HepG2 (cell line): ENCODE data around the gene GSTM4. TPM values are rescaled to one million over a fixed set of nuclear protein-coding genes. Genes with fewer than 3 reads are reported as not detected.
A peak's percentile ranks its signal among the peaks of the same experiment; 100 is the strongest.

Experiments used
- CENPX ChIP-seq: sonication (generic); formaldehyde crosslinking; IDR thresholded peaks from 2 replicates; pipeline ENCODE4 v1.9.0; 2021; ENCODE audit warnings: mild to moderate bottlenecking, missing genetic modification reagents, moderate library complexity
- HCFC1 ChIP-seq: fragments of 150-350 bp; IDR thresholded peaks from 2 replicates; pipeline ENCODE4 v1.6.1; 2014; ENCODE audit warnings: low read depth, low read length
- MED1 ChIP-seq: sonication (generic); formaldehyde crosslinking; IDR thresholded peaks from 2 replicates; pipeline ENCODE4 v1.4.0; 2020; ENCODE audit warnings: missing genetic modification reagents
- MEIS2 ChIP-seq: sonication (generic); formaldehyde crosslinking; IDR thresholded peaks from 2 replicates; pipeline ENCODE4 v1.9.0; 2021; ENCODE audit warnings: mild to moderate bottlenecking, missing genetic modification reagents
- ONECUT2 ChIP-seq: sonication (generic); formaldehyde crosslinking; IDR thresholded peaks from 2 replicates; pipeline ENCODE4 v1.4.0; 2020; ENCODE audit warnings: missing genetic modification reagents
- RARA ChIP-seq: IDR thresholded peaks from 2 replicates; pipeline ENCODE4 v1.6.1; 2016; ENCODE audit warnings: missing genetic modification reagents, missing compliant biosample characterization
- SALL1 ChIP-seq: sonication (generic); formaldehyde crosslinking; IDR thresholded peaks from 2 replicates; pipeline ENCODE4 v1.8.0; 2022; ENCODE audit warnings: mild to moderate bottlenecking, missing genetic modification reagents
- TSC22D2 ChIP-seq: sonication (generic); formaldehyde crosslinking; IDR thresholded peaks from 2 replicates; pipeline ENCODE4 v1.5.1; 2020; ENCODE audit warnings: missing genetic modification reagents, mild to moderate bottlenecking, borderline replicate concordance
- XRCC5 ChIP-seq: fragments of 200-400 bp; formaldehyde crosslinking; optimal IDR thresholded peaks from 2 replicates; pipeline ENCODE3; 2017; ENCODE audit warnings: mild to moderate bottlenecking, low read length
- ZMYM2 ChIP-seq: sonication (generic); formaldehyde crosslinking; IDR thresholded peaks from 2 replicates; pipeline ENCODE4 v1.8.0; 2022; ENCODE audit warnings: mild to moderate bottlenecking, missing genetic modification reagents
- ZNF224 ChIP-seq: sonication (generic); formaldehyde crosslinking; IDR thresholded peaks from 2 replicates; pipeline ENCODE4 v1.5.0; 2020; ENCODE audit warnings: mild to moderate bottlenecking, missing genetic modification reagents
- ZNF260 ChIP-seq: sonication (generic); formaldehyde crosslinking; IDR thresholded peaks from 2 replicates; pipeline ENCODE4 v1.4.0; 2020; ENCODE audit warnings: missing genetic modification reagents, low read depth, mild to moderate bottlenecking, borderline replicate concordance
- ZNF274 ChIP-seq: sonication (generic); formaldehyde crosslinking; IDR thresholded peaks from 2 replicates; pipeline ENCODE4 v1.5.1; 2020; ENCODE audit warnings: mild to moderate bottlenecking, missing genetic modification reagents
- ZNF335 ChIP-seq: sonication (generic); formaldehyde crosslinking; IDR thresholded peaks from 2 replicates; pipeline ENCODE4 v1.4.0; 2020; ENCODE audit warnings: missing genetic modification reagents
- ZNF598 ChIP-seq: sonication (generic); formaldehyde crosslinking; IDR thresholded peaks from 2 replicates; pipeline ENCODE4 v1.5.1; 2020; ENCODE audit warnings: mild to moderate bottlenecking, missing genetic modification reagents, borderline replicate concordance
- ZNF629 ChIP-seq: sonication (generic); formaldehyde crosslinking; conservative IDR thresholded peaks from 2 replicates; pipeline ENCODE4 v1.5.0; 2020; ENCODE audit warnings: missing genetic modification reagents
- ZSCAN21 ChIP-seq: sonication (generic); formaldehyde crosslinking; IDR thresholded peaks from 2 replicates; pipeline ENCODE4 v1.8.0; 2022; ENCODE audit warnings: mild to moderate bottlenecking, missing genetic modification reagents, moderate library complexity, borderline replicate concordance
- polyA plus RNA-seq, 8 experiments: library from polyadenylated mRNA; depleted of rRNA in 3 of 8; stranded (reverse) in 7 of 8; unstranded in 1 of 8; fragments of >200 nt; fragmentation: Illumina TruSeq in 4 of 8; extraction: Trizol in 4 of 8; gene quantifications; 2 replicates each; pipeline versions ENCODE4 v1.2.1 to v1.2.3, GENCODE V29; 2011 to 2016; ENCODE audit warnings: low read depth in 4 of 8, missing spikeins in 1 of 8, mixed read lengths in 1 of 8; ENCODE audit not compliant: insufficient read depth in 1 of 8
- total RNA-seq, 5 experiments: library from RNA; depleted of rRNA; stranded (reverse); fragments of >200 nt; fragmentation: Illumina TruSeq; extraction: Trizol; gene quantifications; 2 replicates each; pipeline ENCODE4 v1.2.3, GENCODE V29; 2016; ENCODE audit warnings: low read depth in 1 of 5
- TF ChIP-seq, protein P1 (sequence below): fragments of 450-650 bp; IDR thresholded peaks from 2 replicates; pipeline ENCODE4 v1.6.1; 2017
- TF ChIP-seq, protein P2 (sequence below): sonication (generic); formaldehyde crosslinking; IDR thresholded peaks from 2 replicates; pipeline ENCODE4 v1.4.0; 2020; ENCODE audit warnings: mild to moderate bottlenecking, missing genetic modification reagents
- TF ChIP-seq, protein P3 (sequence below): sonication (generic); formaldehyde crosslinking; IDR thresholded peaks from 2 replicates; pipeline ENCODE4 v1.4.0; 2020; ENCODE audit warnings: mild to moderate bottlenecking, missing genetic modification reagents
- TF ChIP-seq, protein P4 (sequence below): fragments of 450-650 bp; IDR thresholded peaks from 2 replicates; pipeline ENCODE4 v1.6.1; 2017; ENCODE audit warnings: mild to moderate bottlenecking
- TF ChIP-seq, protein P5 (sequence below): IDR thresholded peaks from 2 replicates; pipeline ENCODE4 v1.6.1; 2016; ENCODE audit warnings: low read depth, borderline replicate concordance
- TF ChIP-seq, protein P6 (sequence below): sonication (generic); formaldehyde crosslinking; IDR thresholded peaks from 2 replicates; pipeline ENCODE4 v1.4.0; 2020; ENCODE audit warnings: missing genetic modification reagents, borderline replicate concordance

The GSTM4 gene
- total and polyA plus RNA-seq, 2 of the 13 experiments (the other 11 are each of a cell fraction or from before 2014, with no cell fraction given): 25.3 to 40.8 TPM

DNA sequence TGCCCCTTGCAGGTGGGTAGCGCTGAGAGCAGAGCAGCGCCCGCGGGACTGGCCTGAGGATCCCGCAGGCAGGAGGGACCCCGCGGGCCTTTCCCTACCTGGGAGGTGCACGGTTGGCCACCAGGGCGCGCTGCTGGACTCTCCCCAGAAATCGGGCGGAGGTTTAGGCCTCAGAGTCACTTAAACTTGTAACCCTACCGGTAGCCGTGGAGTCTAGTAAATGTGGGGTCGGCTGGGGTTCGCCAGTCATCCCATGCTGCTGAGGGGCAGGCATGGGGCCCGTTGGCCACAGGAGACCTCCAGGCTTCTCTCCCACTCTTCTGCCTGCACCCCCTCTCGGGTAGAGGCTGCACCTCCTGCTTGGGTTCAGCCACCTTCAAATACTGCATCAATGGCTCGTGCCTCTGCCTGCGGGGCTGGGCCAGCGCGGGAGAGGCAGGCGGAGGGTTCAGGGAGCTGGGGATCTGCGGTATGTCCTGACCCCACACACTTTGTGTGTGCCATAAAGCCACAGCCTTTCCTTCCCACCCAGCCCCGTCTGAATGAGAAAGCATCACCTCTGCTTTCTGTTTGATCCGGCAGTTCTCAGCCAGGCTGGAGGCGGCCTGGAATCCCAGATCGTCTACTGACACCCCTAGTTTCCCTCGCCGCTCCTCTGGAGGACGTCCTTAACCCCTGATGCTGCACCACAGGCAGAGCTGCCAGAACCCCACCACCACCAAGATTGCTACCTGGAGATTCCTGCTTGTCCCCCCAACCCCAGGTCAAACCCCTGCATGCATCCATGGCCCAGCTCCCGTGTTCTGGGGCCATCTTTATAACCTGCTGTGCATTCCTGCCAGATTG lies 12.3 kb upstream of the GSTM4 start (continued):
- TF ChIP-seq ZSCAN21 (CRISPR knock-in tag): no peak
- no peak for TF ChIP-seq MEIS2 (CRISPR knock-in tag)
- TF ChIP-seq, protein P1, sequence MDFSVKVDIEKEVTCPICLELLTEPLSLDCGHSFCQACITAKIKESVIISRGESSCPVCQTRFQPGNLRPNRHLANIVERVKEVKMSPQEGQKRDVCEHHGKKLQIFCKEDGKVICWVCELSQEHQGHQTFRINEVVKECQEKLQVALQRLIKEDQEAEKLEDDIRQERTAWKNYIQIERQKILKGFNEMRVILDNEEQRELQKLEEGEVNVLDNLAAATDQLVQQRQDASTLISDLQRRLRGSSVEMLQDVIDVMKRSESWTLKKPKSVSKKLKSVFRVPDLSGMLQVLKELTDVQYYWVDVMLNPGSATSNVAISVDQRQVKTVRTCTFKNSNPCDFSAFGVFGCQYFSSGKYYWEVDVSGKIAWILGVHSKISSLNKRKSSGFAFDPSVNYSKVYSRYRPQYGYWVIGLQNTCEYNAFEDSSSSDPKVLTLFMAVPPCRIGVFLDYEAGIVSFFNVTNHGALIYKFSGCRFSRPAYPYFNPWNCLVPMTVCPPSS: no peak
- no peak for TF ChIP-seq ZNF224 (CRISPR knock-in tag)
- peak; percentile 60 for TF ChIP-seq SALL1
- TF ChIP-seq ZNF335 (CRISPR knock-in tag): no peak
- TF ChIP-seq, protein P2, sequence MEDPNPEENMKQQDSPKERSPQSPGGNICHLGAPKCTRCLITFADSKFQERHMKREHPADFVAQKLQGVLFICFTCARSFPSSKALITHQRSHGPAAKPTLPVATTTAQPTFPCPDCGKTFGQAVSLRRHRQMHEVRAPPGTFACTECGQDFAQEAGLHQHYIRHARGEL (CRISPR knock-in tag): no peak
- no peak for TF ChIP-seq RARA
- TF ChIP-seq ONECUT2 (CRISPR knock-in tag): no peak
- peak; percentile 57; the same call in 1 of the 2 replicates for TF ChIP-seq ZMYM2 (CRISPR knock-in tag)
- TF ChIP-seq, protein P3, sequence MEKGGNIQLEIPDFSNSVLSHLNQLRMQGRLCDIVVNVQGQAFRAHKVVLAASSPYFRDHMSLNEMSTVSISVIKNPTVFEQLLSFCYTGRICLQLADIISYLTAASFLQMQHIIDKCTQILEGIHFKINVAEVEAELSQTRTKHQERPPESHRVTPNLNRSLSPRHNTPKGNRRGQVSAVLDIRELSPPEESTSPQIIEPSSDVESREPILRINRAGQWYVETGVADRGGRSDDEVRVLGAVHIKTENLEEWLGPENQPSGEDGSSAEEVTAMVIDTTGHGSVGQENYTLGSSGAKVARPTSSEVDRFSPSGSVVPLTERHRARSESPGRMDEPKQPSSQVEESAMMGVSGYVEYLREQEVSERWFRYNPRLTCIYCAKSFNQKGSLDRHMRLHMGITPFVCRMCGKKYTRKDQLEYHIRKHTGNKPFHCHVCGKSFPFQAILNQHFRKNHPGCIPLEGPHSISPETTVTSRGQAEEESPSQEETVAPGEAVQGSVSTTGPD (CRISPR knock-in tag): no peak
- no peak for TF ChIP-seq ZNF629 (CRISPR knock-in tag)
- peak; percentile 89 for TF ChIP-seq XRCC5
- TF ChIP-seq, protein P4, sequence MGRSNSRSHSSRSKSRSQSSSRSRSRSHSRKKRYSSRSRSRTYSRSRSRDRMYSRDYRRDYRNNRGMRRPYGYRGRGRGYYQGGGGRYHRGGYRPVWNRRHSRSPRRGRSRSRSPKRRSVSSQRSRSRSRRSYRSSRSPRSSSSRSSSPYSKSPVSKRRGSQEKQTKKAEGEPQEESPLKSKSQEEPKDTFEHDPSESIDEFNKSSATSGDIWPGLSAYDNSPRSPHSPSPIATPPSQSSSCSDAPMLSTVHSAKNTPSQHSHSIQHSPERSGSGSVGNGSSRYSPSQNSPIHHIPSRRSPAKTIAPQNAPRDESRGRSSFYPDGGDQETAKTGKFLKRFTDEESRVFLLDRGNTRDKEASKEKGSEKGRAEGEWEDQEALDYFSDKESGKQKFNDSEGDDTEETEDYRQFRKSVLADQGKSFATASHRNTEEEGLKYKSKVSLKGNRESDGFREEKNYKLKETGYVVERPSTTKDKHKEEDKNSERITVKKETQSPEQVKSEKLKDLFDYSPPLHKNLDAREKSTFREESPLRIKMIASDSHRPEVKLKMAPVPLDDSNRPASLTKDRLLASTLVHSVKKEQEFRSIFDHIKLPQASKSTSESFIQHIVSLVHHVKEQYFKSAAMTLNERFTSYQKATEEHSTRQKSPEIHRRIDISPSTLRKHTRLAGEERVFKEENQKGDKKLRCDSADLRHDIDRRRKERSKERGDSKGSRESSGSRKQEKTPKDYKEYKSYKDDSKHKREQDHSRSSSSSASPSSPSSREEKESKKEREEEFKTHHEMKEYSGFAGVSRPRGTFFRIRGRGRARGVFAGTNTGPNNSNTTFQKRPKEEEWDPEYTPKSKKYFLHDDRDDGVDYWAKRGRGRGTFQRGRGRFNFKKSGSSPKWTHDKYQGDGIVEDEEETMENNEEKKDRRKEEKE: no peak
- no peak for TF ChIP-seq MED1 (CRISPR knock-in tag)
- no peak for TF ChIP-seq HCFC1
- TF ChIP-seq ZNF260 (CRISPR knock-in tag): no peak
- TF ChIP-seq CENPX (CRISPR knock-in tag): no peak
- no peak for TF ChIP-seq TSC22D2 (CRISPR knock-in tag)
- TF ChIP-seq, protein P5, sequence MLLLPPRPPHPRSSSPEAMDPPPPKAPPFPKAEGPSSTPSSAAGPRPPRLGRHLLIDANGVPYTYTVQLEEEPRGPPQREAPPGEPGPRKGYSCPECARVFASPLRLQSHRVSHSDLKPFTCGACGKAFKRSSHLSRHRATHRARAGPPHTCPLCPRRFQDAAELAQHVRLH: peak; percentile 39; the same call in 1 of the 2 replicates
- TF ChIP-seq ZNF598 (CRISPR knock-in tag): no peak; the same call in 1 of the 2 replicates
- TF ChIP-seq ZNF274 (CRISPR knock-in tag): no peak
- TF ChIP-seq, protein P6, sequence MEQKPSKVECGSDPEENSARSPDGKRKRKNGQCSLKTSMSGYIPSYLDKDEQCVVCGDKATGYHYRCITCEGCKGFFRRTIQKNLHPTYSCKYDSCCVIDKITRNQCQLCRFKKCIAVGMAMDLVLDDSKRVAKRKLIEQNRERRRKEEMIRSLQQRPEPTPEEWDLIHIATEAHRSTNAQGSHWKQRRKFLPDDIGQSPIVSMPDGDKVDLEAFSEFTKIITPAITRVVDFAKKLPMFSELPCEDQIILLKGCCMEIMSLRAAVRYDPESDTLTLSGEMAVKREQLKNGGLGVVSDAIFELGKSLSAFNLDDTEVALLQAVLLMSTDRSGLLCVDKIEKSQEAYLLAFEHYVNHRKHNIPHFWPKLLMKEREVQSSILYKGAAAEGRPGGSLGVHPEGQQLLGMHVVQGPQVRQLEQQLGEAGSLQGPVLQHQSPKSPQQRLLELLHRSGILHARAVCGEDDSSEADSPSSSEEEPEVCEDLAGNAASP (CRISPR knock-in tag): no peak
